Gastroesophageal sphincter (tissue), 4 donors: ENCODE results near the gene MYLK. TPM values are rescaled to one million over a fixed set of nuclear protein-coding genes. Genes with fewer than 3 reads are reported as not detected.

Source experiments
- ATAC-seq: fragments of 150-250 bp; one replicate; pipeline ENCODE4 v1.9.1; 2016; ENCODE audit warnings: mild to moderate bottlenecking, moderate library complexity
- H3K27ac ChIP-seq, 4 donors: fragments of 200-600 bp; sonication (generic) in 3 of 4; 1 replicate in 3 of 4; 2 replicates in 1 of 4; pipeline ENCODE4 v1.5.1; 2016 to 2019
- H3K27me3 ChIP-seq: fragments of 200-600 bp; sonication (generic); one replicate; pipeline ENCODE4 v1.5.1; 2019
- H3K36me3 ChIP-seq, 2 donors: fragments of 200-600 bp; sonication (generic); one replicate each; pipeline ENCODE4 v1.5.1; 2019; ENCODE audit warnings: control low read depth in 1 of 2
- H3K4me1 ChIP-seq, 3 donors: fragments of 200-600 bp; sonication (generic); 1 replicate in 2 of 3; 2 replicates in 1 of 3; pipeline ENCODE4 v1.5.1; 2016 to 2019; ENCODE audit warnings: control low read depth in 2 of 3
- H3K4me3 ChIP-seq, 2 donors: fragments of 200-600 bp; sonication (generic); one replicate each; pipeline ENCODE4 v1.5.1; 2019; ENCODE audit warnings: mild to moderate bottlenecking in 1 of 2, moderate library complexity in 1 of 2
- H3K9me3 ChIP-seq, 3 donors: fragments of 200-600 bp; sonication (generic); one replicate each; pipeline ENCODE4 v1.5.1; 2017 to 2019; ENCODE audit warnings: control low read depth in 2 of 3
- EP300 ChIP-seq: sonication (generic); formaldehyde crosslinking; IDR thresholded peaks from one replicate; pipeline ENCODE4 v1.6.1; 2017; ENCODE audit warnings: antibody characterized with exemption, mild to moderate bottlenecking
- POLR2A ChIP-seq, 2 donors: fragments of 450-650 bp; IDR thresholded peaks; one replicate each; pipeline ENCODE4 v1.6.1; 2017; ENCODE audit warnings: antibody characterized with exemption in 2 of 2, mild to moderate bottlenecking in 2 of 2, moderate library complexity in 1 of 2
- POLR2AphosphoS5 ChIP-seq: sonication (generic); formaldehyde crosslinking; IDR thresholded peaks from one replicate; pipeline ENCODE4 v1.6.1; 2017; ENCODE audit warnings: antibody characterized with exemption
- WGBS, 2 donors: methylation state at CpG; one replicate each; pipeline ENCODE4 v1.1.5; 2018; ENCODE audit warnings: low coverage in 1 of 2; 5-methylcytosine and 5-hydroxymethylcytosine counted together
- total RNA-seq, 4 donors: library from RNA; depleted of rRNA; stranded (reverse); fragments of >200 nt; gene quantifications; one replicate each; pipeline ENCODE4 v1.1.0, GENCODE V29; 2016
- TF ChIP-seq, protein P1 (sequence below), 4 experiments: fragments of 200-600 bp in 2 of 4; fragments of 450-650 bp in 2 of 4; sonication (generic) in 1 of 4; IDR thresholded peaks; one replicate each; pipeline ENCODE4 v1.5.1; 2017 to 2019; ENCODE audit warnings: antibody characterized with exemption in 4 of 4, mild to moderate bottlenecking in 2 of 4, moderate library complexity in 2 of 4

Gene MYLK
- total RNA-seq, 4 donors from 2014 or later = 1,558 to 2,522 (median 2,261) TPM

DNA sequence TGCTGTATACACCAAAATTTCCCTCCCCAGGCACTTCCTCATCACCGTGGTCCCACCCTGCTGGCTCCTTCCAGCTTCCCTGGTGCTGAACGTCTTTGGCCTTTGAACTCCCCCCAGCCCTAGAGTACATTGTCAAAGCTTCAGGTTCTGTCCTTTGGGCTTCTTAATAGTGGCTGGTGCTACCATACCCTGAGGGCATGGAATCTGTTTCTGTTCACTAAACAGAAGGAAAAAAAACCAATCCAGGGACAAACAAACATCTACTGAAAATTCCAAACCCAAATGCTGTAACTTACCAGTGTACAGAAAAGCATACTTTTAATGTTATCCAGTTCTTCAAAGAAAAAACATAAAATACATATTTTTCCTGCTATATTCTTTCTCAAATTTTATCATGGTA lies 148.7 kb downstream of the MYLK start:
- Histone ChIP-seq H3K9me3 (no peaks in the 10 kb centered on the region), H3K27me3 (no peaks in the 10 kb centered on the region), H3K27ac (no peak overlapping the region), H3K4me1 (peaks cover 0 to 2% (median 0%) of the 10 kb centered on the region in 3 donors), H3K4me3 (no peak overlapping the region), H3K36me3 (peaks cover 0 to 24% of the 10 kb centered on the region in 2 donors)
- ATAC-seq = no peak
- TF ChIP-seq POLR2AphosphoS5 (no peak), POLR2A (IDR thresholded peaks at IDR 0.05) (no peak)
- WGBS, 2 donors = 62 to 82% methylated on average over 2 of the region's 2 CpGs

DNA sequence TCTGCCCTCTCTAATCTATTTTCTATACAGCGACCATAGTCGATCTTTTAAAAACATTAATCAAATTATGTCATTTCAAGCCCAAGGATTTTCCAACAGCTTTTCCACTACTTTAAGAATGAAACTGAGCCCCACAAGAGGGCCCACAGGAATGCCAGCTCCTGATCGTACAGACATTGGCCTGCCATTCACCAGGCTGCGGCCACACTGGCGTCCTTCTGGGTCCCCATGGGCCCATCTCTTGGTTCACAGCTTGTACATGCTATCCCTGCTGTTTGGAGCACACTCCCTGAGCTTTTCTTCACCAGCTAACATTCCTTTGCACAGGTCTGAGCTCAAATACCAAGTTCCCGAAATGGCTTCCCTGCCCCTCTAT lies 149.6 kb downstream of the MYLK start:
- H3K4me1 ChIP-seq = no peaks in the 10 kb centered on the region
- H3K27me3 ChIP-seq = no peaks in the 10 kb centered on the region
- 72 to 92% methylated on average over 2 to 6 of the region's 6 CpGs for WGBS, 2 donors
- H3K4me3 ChIP-seq = no peak overlapping the region
- ATAC-seq = no peak
- TF ChIP-seq POLR2A (IDR thresholded peaks at IDR 0.05) (no peak), POLR2AphosphoS5 (no peak), EP300 (no peak)
- TF ChIP-seq, protein P1, sequence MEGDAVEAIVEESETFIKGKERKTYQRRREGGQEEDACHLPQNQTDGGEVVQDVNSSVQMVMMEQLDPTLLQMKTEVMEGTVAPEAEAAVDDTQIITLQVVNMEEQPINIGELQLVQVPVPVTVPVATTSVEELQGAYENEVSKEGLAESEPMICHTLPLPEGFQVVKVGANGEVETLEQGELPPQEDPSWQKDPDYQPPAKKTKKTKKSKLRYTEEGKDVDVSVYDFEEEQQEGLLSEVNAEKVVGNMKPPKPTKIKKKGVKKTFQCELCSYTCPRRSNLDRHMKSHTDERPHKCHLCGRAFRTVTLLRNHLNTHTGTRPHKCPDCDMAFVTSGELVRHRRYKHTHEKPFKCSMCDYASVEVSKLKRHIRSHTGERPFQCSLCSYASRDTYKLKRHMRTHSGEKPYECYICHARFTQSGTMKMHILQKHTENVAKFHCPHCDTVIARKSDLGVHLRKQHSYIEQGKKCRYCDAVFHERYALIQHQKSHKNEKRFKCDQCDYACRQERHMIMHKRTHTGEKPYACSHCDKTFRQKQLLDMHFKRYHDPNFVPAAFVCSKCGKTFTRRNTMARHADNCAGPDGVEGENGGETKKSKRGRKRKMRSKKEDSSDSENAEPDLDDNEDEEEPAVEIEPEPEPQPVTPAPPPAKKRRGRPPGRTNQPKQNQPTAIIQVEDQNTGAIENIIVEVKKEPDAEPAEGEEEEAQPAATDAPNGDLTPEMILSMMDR (IDR thresholded peaks at IDR 0.05) = no peak
- no peaks in the 10 kb centered on the region for H3K9me3 ChIP-seq
- H3K36me3 ChIP-seq = peaks cover 0 to 24% of the 10 kb centered on the region in 2 donors
- no peak overlapping the region for H3K27ac ChIP-seq

DNA sequence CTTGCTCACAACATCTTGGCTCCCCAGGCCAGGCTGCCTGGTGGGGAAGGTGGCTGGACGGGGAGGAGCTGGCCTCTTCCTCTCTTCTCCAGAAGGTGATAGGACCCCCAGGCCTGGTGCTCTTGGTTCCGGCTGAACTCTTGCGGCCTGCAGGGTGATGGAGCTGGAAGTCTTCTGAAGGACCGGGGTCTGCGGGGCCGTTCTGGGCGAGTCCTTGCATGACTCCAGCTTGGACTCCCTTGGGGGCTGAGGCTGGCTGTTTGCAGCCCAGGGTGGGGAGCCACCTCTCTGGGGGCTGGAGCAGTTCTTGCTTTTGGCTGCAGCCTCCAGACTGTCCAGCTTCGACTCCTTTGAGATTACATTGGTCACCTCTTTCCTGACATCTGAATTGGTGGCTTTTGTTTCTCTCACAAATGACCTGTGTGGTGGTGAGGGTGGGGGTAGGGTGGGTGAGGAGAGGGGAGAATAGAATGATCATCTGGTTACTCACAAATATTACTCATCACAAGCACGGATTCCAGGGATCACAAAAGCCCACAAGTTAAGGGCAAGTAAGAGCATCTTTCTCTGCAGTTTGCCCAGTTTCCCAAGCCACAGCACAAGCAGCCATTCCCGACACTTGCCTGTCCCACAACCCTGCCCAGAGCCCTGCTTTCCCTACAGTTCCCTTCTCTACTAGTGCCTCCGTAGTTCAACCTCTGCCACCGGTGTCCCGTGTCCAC lies 150.2 kb downstream of the MYLK start:
- no peaks in the 10 kb centered on the region for H3K9me3 ChIP-seq
- H3K4me3 ChIP-seq = no peak overlapping the region
- no peaks in the 10 kb centered on the region for H3K27me3 ChIP-seq
- H3K4me1 ChIP-seq = no peaks in the 10 kb centered on the region
- 73 to 88% methylated on average over 5 of the region's 13 CpGs for WGBS, 2 donors
- H3K36me3 ChIP-seq = peaks cover 0 to 24% of the 10 kb centered on the region in 2 donors
- peak; percentile 25 for ATAC-seq
- TF ChIP-seq POLR2A (IDR thresholded peaks at IDR 0.05) = no peak
- no peak for TF ChIP-seq POLR2AphosphoS5
- no peak for TF ChIP-seq EP300
- TF ChIP-seq, protein P1 (IDR thresholded peaks at IDR 0.05) = no peak
- H3K27ac ChIP-seq = no peak overlapping the region

GRCh38 chr3:123733341-123733740 lies 150.8 kb downstream of the MYLK start:
- WGBS, 2 donors = 88 to 100% methylated on average over 1 to 2 of the region's 4 CpGs
- no peaks in the 10 kb centered on the region for H3K4me1 ChIP-seq
- no peak overlapping the region for H3K27ac ChIP-seq
- H3K9me3 ChIP-seq = no peaks in the 10 kb centered on the region
- TF ChIP-seq, protein P1 (IDR thresholded peaks at IDR 0.05) = no peak
- TF ChIP-seq EP300 (no peak), POLR2A (IDR thresholded peaks at IDR 0.05) (no peak), POLR2AphosphoS5 (no peak)
- H3K4me3 ChIP-seq = no peak overlapping the region
- ATAC-seq = peak; percentile 10
- peaks cover 0 to 24% of the 10 kb centered on the region in 2 donors for H3K36me3 ChIP-seq
- H3K27me3 ChIP-seq = no peaks in the 10 kb centered on the region

DNA sequence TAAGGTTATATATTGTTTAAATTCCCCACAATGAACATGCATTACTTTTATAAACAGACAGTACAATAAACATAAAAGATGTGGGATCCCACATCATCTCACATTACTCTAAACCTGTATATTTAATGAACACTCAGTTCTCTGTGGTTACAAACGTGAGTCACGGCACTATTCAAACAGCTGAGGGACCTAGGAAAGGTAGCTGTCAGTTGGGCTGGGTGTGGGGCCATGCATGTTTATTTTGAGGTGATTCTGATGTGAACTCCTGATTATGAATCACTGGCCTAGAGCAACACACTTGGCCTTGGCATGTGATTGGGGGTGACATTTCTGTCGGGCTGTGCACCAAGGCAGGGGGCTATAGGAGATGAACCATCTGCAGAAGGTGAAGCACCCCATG lies 151.7 kb downstream of the MYLK start:
- Histone ChIP-seq H3K27me3 (no peaks in the 10 kb centered on the region), H3K27ac (no peak overlapping the region), H3K4me3 (no peak overlapping the region), H3K36me3 (peaks cover 0 to 20% of the 10 kb centered on the region in 2 donors), H3K4me1 (no peaks in the 10 kb centered on the region), H3K9me3 (no peaks in the 10 kb centered on the region)
- 56 to 74% methylated on average over 2 to 3 of the region's 3 CpGs for WGBS, 2 donors
- TF ChIP-seq, protein P1 (IDR thresholded peaks at IDR 0.05) = no peak
- no peak for TF ChIP-seq POLR2AphosphoS5
- TF ChIP-seq POLR2A (IDR thresholded peaks at IDR 0.05) = no peak
- ATAC-seq = no peak
